H1 (cell line): ENCODE measurements around the gene HNRNPH2. TPM values are rescaled to one million over a fixed set of nuclear protein-coding genes. Genes with fewer than 3 reads are reported as not detected.

Experiments
- CTCF ChIA-PET: fragments of 300-600 bp; sonication (Branson Sonifier 250); formaldehyde crosslinking; loops from one replicate; lab custom pipeline; 2021; ENCODE audit not compliant: partially characterized antibody; lab: Charles Lee
- POLR2A ChIA-PET: fragments of 300-600 bp; sonication (Branson Sonifier 250); formaldehyde crosslinking; loops from one replicate; lab custom pipeline; 2021; ENCODE audit warnings: inconsistent platforms; ENCODE audit not compliant: partially characterized antibody; lab: Charles Lee
- DNase-seq, 2 experiments: peaks; one replicate each; pipeline versions ENCODE4 v3.0.0 to v3.0.0-alpha.2; 2010 to 2022; ENCODE audit warnings: low spot score in 2 of 2, low read depth in 1 of 2, mixed read lengths in 1 of 2
- FAIRE-seq: peaks from 2 replicates; lab custom pipeline; 2011; peaks lifted over from hg19 to GRCh38; lab: Jason Lieb, UNC
- H2AFZ ChIP-seq: 2 replicates; pipeline ENCODE4 v1.8.1; 2012; ENCODE audit warnings: low read length, inconsistent platforms
- H2AK5ac ChIP-seq: 2 replicates; pipeline ENCODE4 v1.6.1; 2013; ENCODE audit warnings: low read depth, low read length
- H2BK120ac ChIP-seq: replicated peaks from 2 replicates; pipeline ENCODE3; 2013; ENCODE audit warnings: low read depth, low read length, inconsistent platforms
- H2BK12ac ChIP-seq: 2 replicates; pipeline ENCODE4 v1.6.1; 2013; ENCODE audit warnings: low read depth, low read length
- H2BK15ac ChIP-seq: 2 replicates; pipeline ENCODE4 v1.6.1; 2013; ENCODE audit warnings: low read length
- H2BK20ac ChIP-seq: 2 replicates; pipeline ENCODE4 v1.6.1; 2013; ENCODE audit warnings: low read length
- H2BK5ac ChIP-seq: 2 replicates; pipeline ENCODE4 v1.6.1; 2013; ENCODE audit warnings: low read depth, low read length
- H3K14ac ChIP-seq: 2 replicates; pipeline ENCODE4 v1.6.1; 2013; ENCODE audit warnings: inconsistent platforms; ENCODE audit not compliant: insufficient read length
- H3K18ac ChIP-seq: 2 replicates; pipeline ENCODE4 v1.6.1; 2013; ENCODE audit warnings: low read length; ENCODE audit errors: extremely low read depth
- H3K23ac ChIP-seq: 2 replicates; pipeline ENCODE4 v1.6.1; 2013; ENCODE audit warnings: inconsistent platforms; ENCODE audit not compliant: insufficient read length
- H3K23me2 ChIP-seq: 2 replicates; pipeline ENCODE4 v1.6.1; 2013; ENCODE audit warnings: low read depth, low read length
- H3K27ac ChIP-seq: 2 replicates; pipeline ENCODE4 v1.6.1; 2011; ENCODE audit warnings: low read depth, low read length, inconsistent platforms
- H3K27me3 ChIP-seq, 4 experiments: replicated peaks in 1 of 4; 1 replicate in 1 of 4; 2 replicates in 3 of 4; pipeline versions ENCODE4 v1.6.1 to v1.8.1; 2011 to 2013; ENCODE audit warnings: low read length in 3 of 4, mild to moderate bottlenecking in 3 of 4, inconsistent platforms in 2 of 4, mixed read lengths in 2 of 4, moderate library complexity in 1 of 4; ENCODE audit not compliant: control insufficient read depth in 3 of 4, insufficient read depth in 3 of 4; ENCODE audit errors: extremely low read depth in 1 of 4
- H3K36me3 ChIP-seq, 4 experiments: 2 replicates each; pipeline versions ENCODE4 v1.6.1 to v1.8.1; 2011 to 2013; ENCODE audit warnings: mild to moderate bottlenecking in 4 of 4, low read length in 3 of 4, moderate library complexity in 2 of 4, control low read depth in 1 of 4, inconsistent platforms in 1 of 4; ENCODE audit not compliant: insufficient read depth in 4 of 4, control insufficient read depth in 2 of 4
- H3K4ac ChIP-seq: replicated peaks from 2 replicates; pipeline ENCODE3; 2013; ENCODE audit warnings: low read length, low read depth, mixed read lengths, inconsistent platforms; ENCODE audit not compliant: insufficient read length
- H3K4me1 ChIP-seq, 4 experiments: replicated peaks in 1 of 4; 1 replicate in 1 of 4; 2 replicates in 3 of 4; pipeline versions ENCODE4 v1.6.1 to v1.8.1; 2011 to 2013; ENCODE audit warnings: low read length in 3 of 4, inconsistent platforms in 2 of 4, mixed read lengths in 1 of 4; ENCODE audit not compliant: insufficient read depth in 4 of 4, control insufficient read depth in 3 of 4
- H3K4me2 ChIP-seq, 2 experiments: 2 replicates each; pipeline versions ENCODE4 v1.6.1 to v1.8.1; 2011 to 2013; ENCODE audit warnings: low read depth in 2 of 2, low read length in 2 of 2, control low read depth in 1 of 2, inconsistent platforms in 1 of 2, mild to moderate bottlenecking in 1 of 2; ENCODE audit not compliant: insufficient read depth in 1 of 2
- H3K4me3 ChIP-seq, 4 experiments: fragments of 200-600, 300-600 bp in 1 of 4; sonication (generic), shearing (Covaris generic), sonication (Bioruptor Twin) in 1 of 4; 2 replicates each; pipeline versions ENCODE4 v1.5.1 to v1.8.1; 2011 to 2016; ENCODE audit warnings: low read length in 4 of 4, low read depth in 3 of 4, control low read depth in 2 of 4, inconsistent platforms in 2 of 4, mild to moderate bottlenecking in 2 of 4, mixed read lengths in 1 of 4, moderate library complexity in 1 of 4; ENCODE audit not compliant: insufficient read depth in 2 of 4; ENCODE audit errors: extremely low read depth in 1 of 4
- H3K56ac ChIP-seq: replicated peaks from 2 replicates; pipeline ENCODE3; 2013; ENCODE audit warnings: low read depth, mild to moderate bottlenecking, mixed read lengths, low read length, inconsistent platforms; ENCODE audit not compliant: insufficient read length
- H3K79me1 ChIP-seq: 2 replicates; pipeline ENCODE4 v1.6.1; 2013; ENCODE audit warnings: low read depth, low read length, control low read depth
- H3K79me2 ChIP-seq, 2 experiments: 2 replicates each; pipeline versions ENCODE4 v1.6.1 to v1.8.1; 2012 to 2013; ENCODE audit warnings: low read length in 2 of 2, mild to moderate bottlenecking in 2 of 2, inconsistent platforms in 1 of 2; ENCODE audit not compliant: insufficient read depth in 2 of 2, control insufficient read depth in 1 of 2
- H3K9ac ChIP-seq, 4 experiments: replicated peaks in 1 of 4; 1 replicate in 1 of 4; 2 replicates in 3 of 4; pipeline versions ENCODE4 v1.6.1 to v1.8.1; 2011 to 2013; ENCODE audit warnings: low read depth in 3 of 4, low read length in 3 of 4, control low read depth in 2 of 4, mild to moderate bottlenecking in 2 of 4, moderate library complexity in 2 of 4, inconsistent platforms in 1 of 4; ENCODE audit errors: extremely low read depth in 1 of 4
- H3K9me3 ChIP-seq, 2 experiments: 2 replicates each; pipeline versions ENCODE4 v1.6.1 to v1.8.1; 2012 to 2013; ENCODE audit warnings: mild to moderate bottlenecking in 2 of 2, moderate library complexity in 2 of 2, control low read depth in 1 of 2, inconsistent platforms in 1 of 2, low read depth in 1 of 2, low read length in 1 of 2, mixed read lengths in 1 of 2; ENCODE audit not compliant: insufficient read depth in 2 of 2
- H4K20me1 ChIP-seq, 2 experiments: replicated peaks in 1 of 2; 2 replicates each; pipeline versions ENCODE3 to v1.8.1; 2011 to 2013; ENCODE audit warnings: inconsistent platforms in 2 of 2, low read length in 2 of 2, mild to moderate bottlenecking in 1 of 2; ENCODE audit not compliant: insufficient read depth in 2 of 2, control insufficient read depth in 1 of 2
- H4K5ac ChIP-seq: 2 replicates; pipeline ENCODE4 v1.6.1; 2013; ENCODE audit warnings: low read length, low read depth, mixed read lengths, inconsistent platforms; ENCODE audit not compliant: insufficient read length
- H4K8ac ChIP-seq: 2 replicates; pipeline ENCODE4 v1.8.0; 2013; ENCODE audit warnings: mild to moderate bottlenecking, moderate library complexity, low read length, inconsistent platforms; ENCODE audit not compliant: insufficient read depth; ENCODE audit errors: extremely low read depth
- H4K91ac ChIP-seq: replicated peaks from 2 replicates; pipeline ENCODE3; 2013; ENCODE audit warnings: low read length, mixed read lengths, inconsistent platforms; ENCODE audit not compliant: insufficient read length
- ASH2L ChIP-seq: fragments of 200-600, 300-600 bp; sonication (generic); IDR thresholded peaks from one replicate; pipeline ENCODE4 v1.7.1; 2017; ENCODE audit warnings: low read length
- BCL11A ChIP-seq, 2 experiments: IDR thresholded peaks; one replicate each; pipeline ENCODE4 v1.6.1; 2011; ENCODE audit warnings: low read depth in 2 of 2, low read length in 2 of 2, mild to moderate bottlenecking in 2 of 2
- BRCA1 ChIP-seq: IDR thresholded peaks from 2 replicates; pipeline ENCODE4 v1.6.1; 2012; ENCODE audit warnings: low read depth, low read length, improper control_type of control experiment
- CBX5 ChIP-seq: fragments of 300-800, 300-1000 bp; sonication (generic); IDR thresholded peaks from 2 replicates; pipeline ENCODE4 v1.7.1; 2016; ENCODE audit warnings: antibody characterized with exemption, low read length, low read depth
- CREB1 ChIP-seq: IDR thresholded peaks from 2 replicates; pipeline ENCODE4 v1.6.1; 2012; ENCODE audit warnings: inconsistent platforms
- FOSL1 ChIP-seq: IDR thresholded peaks from 2 replicates; pipeline ENCODE4 v1.6.1; 2011; ENCODE audit warnings: mild to moderate bottlenecking, low read depth, low read length, moderate library complexity; ENCODE audit not compliant: insufficient read depth
- GTF2F1 ChIP-seq: IDR thresholded peaks from 2 replicates; pipeline ENCODE4 v1.6.1; 2012; ENCODE audit warnings: low read depth, low read length, improper control_type of control experiment, borderline replicate concordance
- RNF2 ChIP-seq: fragments of 200-900, 300-1000 bp; sonication (generic); IDR thresholded peaks from 2 replicates; pipeline ENCODE4 v1.7.1; 2016; ENCODE audit warnings: borderline replicate concordance, low read depth, mild to moderate bottlenecking, antibody characterized with exemption, low read length; ENCODE audit not compliant: poor library complexity, severe bottlenecking; ENCODE audit errors: missing control alignments
- SP1 ChIP-seq: IDR thresholded peaks from 2 replicates; pipeline ENCODE4 v1.6.1; 2011; ENCODE audit warnings: low read depth, low read length
- TCF12 ChIP-seq: IDR thresholded peaks from 2 replicates; pipeline ENCODE4 v1.6.1; 2011; ENCODE audit warnings: low read depth, mild to moderate bottlenecking, low read length
- WGBS, 2 experiments: shearing (Covaris generic) in 1 of 2; methylation state at CpG; one replicate each; pipeline versions ENCODE4 v1.1.6 to v1.1.7; 2013 to 2015; ENCODE audit warnings: low lambda C conversion rate in 2 of 2, mixed read lengths in 2 of 2, inconsistent platforms in 1 of 2, low coverage in 1 of 2, missing lambda C conversion rate in 1 of 2; ENCODE audit not compliant: insufficient replicate concordance in 2 of 2, insufficient coverage in 1 of 2, insufficient read length in 1 of 2; ENCODE audit errors: extremely low coverage in 1 of 2, missing lambda C conversion rate in 1 of 2; 5-methylcytosine and 5-hydroxymethylcytosine counted together
- polyA plus RNA-seq, 7 experiments: library from polyadenylated mRNA; depleted of rRNA in 3 of 7; stranded (reverse) in 5 of 7; unstranded in 2 of 7; fragments of >200 nt in 5 of 7; fragments of 200-250 nt in 2 of 7; gene quantifications; 1 replicate in 5 of 7; 2 replicates in 1 of 7; 4 replicates in 1 of 7; pipeline versions ENCODE4 v1.2.1 to v1.2.3, GENCODE V29; 2011 to 2013; ENCODE audit warnings: missing spikeins in 2 of 7, mixed read lengths in 2 of 7
- total RNA-seq: library from RNA; stranded (reverse); fragmentation: NEBNext Ultra II Directional; extraction: Animal tissue kit (Norgen Biotek cat#: 25700); gene quantifications from 2 replicates; pipeline ENCODE4 v1.2.1, GENCODE V29; 2021

Gene HNRNPH2
- total and polyA plus RNA-seq, 2 of the 8 experiments (the other 6 are each of a cell fraction or from before 2014, with no cell fraction given), result 27.7 to 66.7 TPM

GRCh38 chrX:101450961-101451360 lies 42.9 kb downstream of the HNRNPH2 start:
- Histone ChIP-seq H2BK5ac (no peak overlapping the region), H4K20me1 (no peaks in the 10 kb centered on the region), H2AFZ (no peak overlapping the region), H3K9me3 (no peaks in the 10 kb centered on the region), H3K14ac (no peak overlapping the region), H3K27ac (no peak overlapping the region), H3K4me3 (no peak overlapping the region), H3K23me2 (no peaks in the 10 kb centered on the region), H2BK120ac (no peak overlapping the region), H3K27me3 (no peaks in the 10 kb centered on the region), H3K79me2 (no peaks in the 10 kb centered on the region), H3K9ac (no peak overlapping the region), H2BK15ac (no peak overlapping the region), H3K36me3 (no peaks in the 10 kb centered on the region), H3K4me2 (no peak overlapping the region), H3K18ac (no peak overlapping the region), H4K8ac (no peak overlapping the region), H4K91ac (no peak overlapping the region), H3K79me1 (no peaks in the 10 kb centered on the region), H3K4me1 (no peaks in the 10 kb centered on the region), H3K23ac (no peak overlapping the region), H4K5ac (no peak overlapping the region), H3K4ac (no peak overlapping the region), H2BK20ac (no peak overlapping the region), H3K56ac (no peak overlapping the region), H2AK5ac (no peak overlapping the region), H2BK12ac (no peak overlapping the region)
- POLR2A ChIA-PET, result no interaction called here
- CTCF ChIA-PET, result interaction anchor here (0.7 to 1.5 kb wide), 2 partner anchors 9 to 25 kb away, joined by 3 read pairs; no protein-coding TSS in a partner anchor
- 100% methylated on average over 1 of the region's 2 CpGs; no CpG with 5 or more reads in 1 of the 2 experiments for WGBS, 2 experiments
- TF ChIP-seq SP1, result no peak
- no peak for TF ChIP-seq FOSL1
- TF ChIP-seq BCL11A (IDR thresholded peaks at IDR 0.05; ENCODE audit: low read depth in 2 of 2, low read length in 2 of 2), result no peak
- TF ChIP-seq ASH2L, result no peak
- no peak for TF ChIP-seq RNF2
- no peak for TF ChIP-seq BRCA1
- no peak for TF ChIP-seq CBX5
- TF ChIP-seq GTF2F1, result no peak
- no peak for TF ChIP-seq CREB1
- TF ChIP-seq TCF12, result no peak
- FAIRE-seq, result no peak
- no peak for DNase-seq
